GM19372 (cell line): Measurements from ENCODE around the gene B3GALNT2.
"Not testable (repeated sequence)": the region's sequence is repeated elsewhere in the genome, so short reads cannot be mapped to it uniquely, and the experiment has no call there.

Experiments
- ATAC-seq: cut with Tn5 transposase; IDR thresholded peaks from one replicate; pipeline ENCODE4 v1.9.1; 2021; ENCODE audit warnings: mild to moderate bottlenecking, low read depth, moderate library complexity; ENCODE audit not compliant: unreplicated experiment

B3GALNT2 gene

GRCh38 chr1:235504494-235505222 is 406 bp upstream of the B3GALNT2 start:
- peak; percentile 82 for ATAC-seq

DNA sequence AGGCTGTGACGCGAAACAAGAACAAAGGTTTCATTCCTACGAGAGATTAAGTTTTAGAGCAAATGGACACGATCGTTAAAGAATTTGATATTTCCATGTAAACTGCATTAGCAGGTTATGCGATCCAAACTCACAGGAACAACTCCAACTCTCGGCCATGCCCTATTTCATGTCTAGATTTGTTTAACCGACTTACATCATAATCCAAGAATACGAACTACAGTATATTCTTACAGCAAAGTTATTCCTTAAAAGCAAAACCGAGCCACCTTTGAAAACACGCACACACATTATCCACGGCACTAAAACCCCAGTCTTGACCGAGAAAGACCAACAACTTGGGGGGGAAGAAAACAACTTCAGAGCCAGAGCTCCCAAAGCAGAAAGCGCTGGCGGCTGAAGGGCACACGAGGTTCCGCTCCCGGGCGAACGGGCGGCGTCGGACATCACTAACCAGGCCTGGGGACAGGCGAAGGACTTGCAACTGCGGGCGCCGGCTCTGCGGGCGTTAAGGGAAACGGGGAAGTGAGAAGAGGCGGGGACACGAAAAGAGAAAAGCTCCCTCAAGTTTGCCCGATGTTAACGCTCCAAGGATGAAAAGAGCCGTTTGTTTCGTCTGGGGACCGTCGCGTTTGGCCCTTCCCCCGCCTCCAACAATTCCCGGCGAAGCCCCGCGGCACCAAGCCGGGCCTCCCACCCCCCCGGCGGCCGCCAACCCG is 690 bp downstream of the B3GALNT2 start:
- peak; percentile 10 for ATAC-seq

DNA sequence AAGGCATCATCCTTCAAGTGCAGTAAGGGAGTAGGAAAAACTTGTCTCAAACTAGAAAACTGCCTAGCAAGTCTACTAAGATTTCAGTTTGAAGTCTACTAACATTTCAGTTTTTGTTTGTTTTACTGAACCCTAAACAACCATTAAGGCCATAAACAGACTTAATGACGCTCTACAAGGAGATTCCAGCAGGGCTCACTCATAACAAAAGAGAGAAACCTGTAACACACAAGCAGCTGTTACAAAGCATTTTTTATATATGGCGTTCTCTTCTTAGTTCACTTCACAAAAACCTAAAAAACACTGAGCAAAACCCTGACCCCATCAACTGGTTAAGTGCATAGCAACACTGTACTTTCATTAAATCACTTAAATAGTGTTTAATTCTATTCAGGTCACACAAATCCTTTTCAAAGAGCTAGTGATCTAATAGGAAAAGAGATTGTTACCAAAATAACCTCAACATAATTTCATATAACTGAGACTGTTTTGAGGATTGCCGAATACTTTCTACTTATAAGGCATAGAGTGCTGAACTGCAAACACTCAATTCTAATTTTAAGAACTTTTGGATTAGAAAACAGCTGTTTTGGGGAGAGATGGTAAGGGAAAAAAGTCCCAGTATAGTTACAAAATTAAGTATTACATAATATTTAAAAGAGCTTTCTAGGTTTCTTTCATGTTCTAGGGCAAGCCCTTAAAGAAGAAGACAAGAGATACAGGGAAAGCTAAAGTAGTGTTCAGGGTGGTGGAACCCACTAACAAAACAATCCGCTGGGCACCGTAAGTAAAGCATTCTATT is 1.4 kb downstream of the B3GALNT2 start:
- no peak for ATAC-seq

DNA sequence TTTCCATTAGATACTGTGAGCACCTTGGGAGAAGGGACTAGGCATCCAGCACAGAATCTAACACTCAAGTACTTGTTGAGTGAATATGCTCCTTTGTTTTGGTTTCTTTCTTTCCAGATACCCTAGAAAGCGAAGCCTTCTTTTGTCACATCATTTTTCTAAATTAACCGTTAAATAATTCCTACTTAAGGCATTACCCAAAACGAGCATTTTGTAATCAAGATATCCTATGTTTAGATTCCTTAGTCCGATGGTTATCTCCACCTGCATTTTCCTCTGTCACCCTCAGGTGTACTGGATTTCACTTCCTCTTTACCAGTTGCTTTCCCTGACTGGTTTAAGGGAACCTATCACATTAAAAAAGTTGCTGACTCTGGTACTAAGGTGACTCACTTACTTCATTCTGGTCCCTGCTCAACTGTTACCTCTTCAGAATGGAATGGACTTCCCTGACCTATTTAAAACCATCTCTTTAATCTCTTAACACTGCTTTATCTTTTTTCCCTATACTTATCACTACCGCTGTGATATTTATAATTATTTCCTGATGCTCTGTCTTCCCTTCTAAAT is 3.2 kb downstream of the B3GALNT2 start:
- no peak for ATAC-seq

- ATAC-seq = no peak
Observed at GRCh38 chr1:235495551-235495950, 8.7 kb downstream of the B3GALNT2 start.

DNA sequence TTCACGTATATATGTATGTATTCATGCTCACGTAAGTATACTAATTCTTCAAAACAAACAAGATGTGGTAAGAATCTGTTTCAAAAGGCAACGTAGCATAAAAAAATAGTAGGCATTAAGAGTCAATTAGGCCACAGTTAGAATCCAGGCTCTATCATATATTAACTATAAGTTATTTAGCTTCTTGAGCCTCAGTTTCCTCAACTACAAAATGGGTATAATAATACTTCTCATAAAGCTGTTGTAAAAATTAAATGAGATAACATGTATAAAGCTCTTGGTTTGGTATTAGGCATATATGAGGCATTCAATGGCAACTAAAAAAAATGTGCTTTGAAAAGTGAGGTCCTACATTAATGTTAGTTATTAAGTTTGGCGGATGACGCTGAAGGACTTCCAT is 9.2 kb downstream of the B3GALNT2 start:
- no peak for ATAC-seq

- ATAC-seq = no peak
Observed at GRCh38 chr1:235494531-235494930, 9.7 kb downstream of the B3GALNT2 start.

- no peak for ATAC-seq
Observed at GRCh38 chr1:235491644-235492043, 12.6 kb downstream of the B3GALNT2 start.

GRCh38 chr1:235486321-235486720 is 17.9 kb downstream of the B3GALNT2 start:
- ATAC-seq = no peak

GRCh38 chr1:235485558-235485957 is 18.7 kb downstream of the B3GALNT2 start:
- ATAC-seq = no peak

DNA sequence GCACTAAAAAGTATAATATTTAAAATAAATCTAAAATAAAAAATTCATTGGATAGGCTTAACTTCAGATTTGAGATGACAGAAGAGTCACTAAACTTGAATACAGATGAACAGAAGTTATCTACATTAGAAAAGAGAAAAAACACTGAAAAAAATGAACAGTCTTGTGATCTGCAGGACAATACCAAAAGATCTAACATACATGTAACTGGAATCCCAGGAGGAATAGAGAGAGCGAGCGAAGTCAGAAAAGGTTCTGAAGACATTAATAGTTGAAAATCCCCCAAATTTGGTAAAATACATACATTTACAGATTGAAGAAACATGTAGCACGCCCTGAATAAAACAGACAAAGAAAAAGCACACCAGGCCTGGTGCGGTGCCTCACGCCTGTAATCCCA is 21.2 kb downstream of the B3GALNT2 start:
- ATAC-seq = no peak

- no peak for ATAC-seq
Observed at GRCh38 chr1:235473806-235474205, 30.4 kb downstream of the B3GALNT2 start.

DNA sequence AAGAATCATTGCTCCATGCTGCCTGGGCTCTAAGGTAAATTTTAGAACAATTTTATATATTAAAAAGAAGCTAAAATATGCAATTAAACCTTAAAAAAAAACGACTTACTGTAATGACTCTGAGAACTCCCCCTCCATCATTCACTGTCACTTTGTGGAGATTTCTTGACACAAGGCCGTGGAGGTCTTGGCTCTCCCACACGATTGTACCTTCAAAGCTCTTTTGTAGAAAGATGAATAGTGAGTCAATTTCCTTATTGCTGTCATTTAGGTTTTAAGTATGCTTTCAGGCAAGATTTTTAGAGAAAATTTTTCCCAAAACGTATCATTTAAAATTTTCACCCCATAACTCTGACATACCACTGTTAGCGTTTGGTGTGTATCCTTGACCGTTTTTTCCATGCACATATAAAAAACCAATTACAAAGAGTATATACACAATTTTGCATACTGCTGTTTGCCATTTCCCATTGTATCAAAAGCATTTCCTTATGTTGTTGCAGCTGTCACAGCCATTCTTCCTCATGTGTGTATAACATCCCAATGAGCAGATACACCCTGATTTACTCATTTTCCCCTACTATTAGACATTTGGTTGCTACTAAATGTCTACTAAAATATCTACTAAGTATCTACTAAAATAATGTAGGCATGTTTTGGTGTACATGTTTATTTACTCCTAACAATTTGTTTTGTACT is 33.4 kb downstream of the B3GALNT2 start:
- ATAC-seq = no peak

DNA sequence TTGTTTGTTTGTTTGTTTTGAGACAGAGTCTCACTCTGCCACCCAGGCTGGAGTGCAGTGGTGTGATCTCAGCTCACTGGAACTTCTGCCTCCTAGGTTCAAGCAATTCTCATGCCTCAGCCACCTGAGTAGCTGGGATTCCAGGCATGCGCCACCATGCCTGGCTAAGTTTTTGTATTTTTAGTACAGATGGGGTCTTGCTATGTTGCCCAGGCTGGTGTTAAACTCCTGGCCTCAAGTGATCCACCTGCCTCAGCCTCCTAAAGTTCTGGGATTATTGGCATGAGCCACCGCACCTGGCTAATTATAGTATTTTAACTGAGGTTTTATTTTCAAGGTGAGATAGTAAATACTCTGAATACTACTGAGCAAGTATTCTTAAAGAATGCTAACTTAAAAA is 34.4 kb downstream of the B3GALNT2 start:
- not testable (repeated sequence) for ATAC-seq

GRCh38 chr1:235468970-235469369 is 35.3 kb downstream of the B3GALNT2 start:
- ATAC-seq = no peak

- ATAC-seq = no peak
Observed at GRCh38 chr1:235468004-235468403, 36.2 kb downstream of the B3GALNT2 start.

DNA sequence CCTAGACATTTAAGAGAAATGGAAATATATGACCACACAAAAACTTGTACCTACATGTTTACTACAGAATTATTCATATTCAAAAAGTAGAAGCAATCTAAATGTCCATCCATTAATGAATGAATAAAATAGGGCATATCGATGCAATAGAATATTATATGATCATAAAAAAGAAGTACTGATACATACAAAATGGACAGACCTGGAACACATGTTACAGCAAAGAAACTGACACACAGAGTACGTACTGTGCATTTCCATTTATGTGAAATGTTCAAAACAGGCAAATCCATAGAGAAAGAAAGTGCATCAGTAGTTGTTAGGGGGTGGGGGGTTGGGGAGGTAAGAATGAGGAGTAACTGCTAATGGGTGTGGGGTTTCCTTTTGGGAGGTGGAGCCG is 39.2 kb downstream of the B3GALNT2 start:
- ATAC-seq = no peak

- ATAC-seq = not testable (repeated sequence)
Observed at GRCh38 chr1:235462832-235463231, 41.4 kb downstream of the B3GALNT2 start.

GRCh38 chr1:235461954-235462353 is 42.3 kb downstream of the B3GALNT2 start:
- no peak for ATAC-seq

DNA sequence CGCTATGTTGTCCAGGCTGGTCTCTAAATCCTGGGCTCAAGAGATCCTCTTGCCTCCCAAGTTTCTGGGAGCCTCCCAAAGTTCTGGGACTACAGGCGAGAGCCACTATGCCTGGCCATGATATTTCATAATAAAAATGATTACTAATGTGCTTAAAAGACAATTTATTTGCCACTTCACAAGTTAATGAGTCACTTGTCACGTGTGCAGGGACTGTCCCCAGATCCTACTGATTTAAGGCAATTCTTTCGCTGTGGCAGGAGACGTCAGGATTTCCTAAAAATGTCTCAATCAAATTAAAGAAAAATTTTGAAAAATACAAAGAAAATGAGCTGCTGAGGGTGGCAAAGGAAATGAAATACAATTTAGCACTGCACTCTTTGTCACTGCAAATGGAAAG is 43.5 kb downstream of the B3GALNT2 start:
- no peak for ATAC-seq
